Ishikawa (cell line): ENCODE measurements around the gene ZNF365.

ENCODE experiments used
- CEBPB ChIP-seq: IDR thresholded peaks from 2 replicates; pipeline ENCODE4 v1.6.1; 2012
- CREB1 ChIP-seq: IDR thresholded peaks from 2 replicates; pipeline ENCODE4 v1.6.1; 2012; ENCODE audit warnings: low read depth
- EGR1 ChIP-seq: IDR thresholded peaks from 2 replicates; pipeline ENCODE4 v1.6.1; 2012
- EP300 ChIP-seq: IDR thresholded peaks from 2 replicates; pipeline ENCODE4 v1.6.1; 2012; ENCODE audit warnings: borderline replicate concordance
- FOXM1 ChIP-seq: IDR thresholded peaks from 2 replicates; pipeline ENCODE4 v1.6.1; 2012; ENCODE audit warnings: low read depth, borderline replicate concordance
- NFIC ChIP-seq: IDR thresholded peaks from 2 replicates; pipeline ENCODE4 v1.6.1; 2012
- RAD21 ChIP-seq: IDR thresholded peaks from 2 replicates; pipeline ENCODE4 v1.6.1; 2012; ENCODE audit warnings: low read depth
- TAF1 ChIP-seq: IDR thresholded peaks from 2 replicates; pipeline ENCODE4 v1.6.1; 2012; ENCODE audit warnings: low read depth, mild to moderate bottlenecking
- TCF12 ChIP-seq: IDR thresholded peaks from 2 replicates; pipeline ENCODE4 v1.6.1; 2012; ENCODE audit warnings: low read depth
- TEAD4 ChIP-seq: IDR thresholded peaks from 2 replicates; pipeline ENCODE4 v1.6.1; 2012
- YY1 ChIP-seq: IDR thresholded peaks from 2 replicates; pipeline ENCODE4 v1.6.1; 2012; ENCODE audit warnings: low read depth
- ZBTB7A ChIP-seq: IDR thresholded peaks from 2 replicates; pipeline ENCODE4 v1.6.1; 2012; ENCODE audit warnings: low read depth
- TF ChIP-seq, protein P1 (sequence below): IDR thresholded peaks from 2 replicates; pipeline ENCODE4 v1.6.1; 2012
- TF ChIP-seq, protein P2 (sequence below): IDR thresholded peaks from 2 replicates; pipeline ENCODE4 v1.6.1; 2012
- TF ChIP-seq, protein P3 (sequence below): IDR thresholded peaks from 2 replicates; pipeline ENCODE4 v1.6.1; 2012; ENCODE audit warnings: low read depth, mild to moderate bottlenecking

The ZNF365 gene

DNA sequence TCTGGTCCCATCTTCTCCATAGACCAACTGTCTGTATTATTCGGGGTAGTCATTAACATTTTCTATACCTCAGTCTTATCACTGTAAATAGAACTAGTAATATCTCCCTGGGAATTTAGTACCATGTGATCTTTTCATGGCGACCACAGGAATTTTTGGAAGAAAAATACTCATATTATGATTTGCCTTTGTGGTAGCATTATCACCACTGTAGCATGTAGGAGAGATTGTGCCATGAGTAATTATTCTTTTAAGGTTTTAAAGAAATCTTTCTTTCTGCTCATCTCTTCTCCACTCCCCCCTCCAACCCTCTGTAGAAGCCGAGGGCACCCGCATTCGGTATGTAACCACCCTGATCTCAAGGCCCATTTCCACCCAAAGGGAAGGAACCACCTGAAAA, 25.0 kb downstream of the ZNF365 start:
- TF ChIP-seq, protein P1, sequence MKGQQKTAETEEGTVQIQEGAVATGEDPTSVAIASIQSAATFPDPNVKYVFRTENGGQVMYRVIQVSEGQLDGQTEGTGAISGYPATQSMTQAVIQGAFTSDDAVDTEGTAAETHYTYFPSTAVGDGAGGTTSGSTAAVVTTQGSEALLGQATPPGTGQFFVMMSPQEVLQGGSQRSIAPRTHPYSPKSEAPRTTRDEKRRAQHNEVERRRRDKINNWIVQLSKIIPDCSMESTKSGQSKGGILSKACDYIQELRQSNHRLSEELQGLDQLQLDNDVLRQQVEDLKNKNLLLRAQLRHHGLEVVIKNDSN: no peak
- TF ChIP-seq TEAD4 (no peak), TCF12 (no peak), CEBPB (no peak), CREB1 (no peak), ZBTB7A (no peak)

DNA sequence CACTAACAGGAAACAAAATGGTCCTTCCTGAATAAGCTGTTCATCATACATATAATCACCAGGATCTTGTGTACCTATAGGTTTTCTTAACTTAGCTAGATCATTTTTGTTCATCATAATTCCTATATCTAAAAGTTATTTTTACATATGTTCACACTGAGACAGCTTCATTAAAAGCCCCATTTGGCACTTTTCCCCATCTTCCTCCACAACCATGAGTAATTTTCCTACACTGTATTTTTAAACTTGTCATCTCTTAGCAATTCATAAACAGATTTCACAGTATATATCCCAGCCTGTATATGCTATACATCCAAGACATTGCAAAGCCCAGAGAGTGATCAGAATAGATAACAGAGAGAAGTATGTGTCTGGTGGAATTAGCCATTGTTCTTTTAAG, 28.3 kb downstream of the ZNF365 start:
- TF ChIP-seq RAD21 (no peak), EGR1 (no peak), TEAD4 (no peak), YY1 (no peak), CREB1 (no peak), NFIC (no peak), TCF12 (no peak), TAF1 (no peak), EP300 (no peak), CEBPB (no peak), FOXM1 (no peak)
- TF ChIP-seq, protein P2, sequence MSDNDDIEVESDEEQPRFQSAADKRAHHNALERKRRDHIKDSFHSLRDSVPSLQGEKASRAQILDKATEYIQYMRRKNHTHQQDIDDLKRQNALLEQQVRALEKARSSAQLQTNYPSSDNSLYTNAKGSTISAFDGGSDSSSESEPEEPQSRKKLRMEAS: no peak
- TF ChIP-seq, protein P1: no peak
- TF ChIP-seq, protein P3, sequence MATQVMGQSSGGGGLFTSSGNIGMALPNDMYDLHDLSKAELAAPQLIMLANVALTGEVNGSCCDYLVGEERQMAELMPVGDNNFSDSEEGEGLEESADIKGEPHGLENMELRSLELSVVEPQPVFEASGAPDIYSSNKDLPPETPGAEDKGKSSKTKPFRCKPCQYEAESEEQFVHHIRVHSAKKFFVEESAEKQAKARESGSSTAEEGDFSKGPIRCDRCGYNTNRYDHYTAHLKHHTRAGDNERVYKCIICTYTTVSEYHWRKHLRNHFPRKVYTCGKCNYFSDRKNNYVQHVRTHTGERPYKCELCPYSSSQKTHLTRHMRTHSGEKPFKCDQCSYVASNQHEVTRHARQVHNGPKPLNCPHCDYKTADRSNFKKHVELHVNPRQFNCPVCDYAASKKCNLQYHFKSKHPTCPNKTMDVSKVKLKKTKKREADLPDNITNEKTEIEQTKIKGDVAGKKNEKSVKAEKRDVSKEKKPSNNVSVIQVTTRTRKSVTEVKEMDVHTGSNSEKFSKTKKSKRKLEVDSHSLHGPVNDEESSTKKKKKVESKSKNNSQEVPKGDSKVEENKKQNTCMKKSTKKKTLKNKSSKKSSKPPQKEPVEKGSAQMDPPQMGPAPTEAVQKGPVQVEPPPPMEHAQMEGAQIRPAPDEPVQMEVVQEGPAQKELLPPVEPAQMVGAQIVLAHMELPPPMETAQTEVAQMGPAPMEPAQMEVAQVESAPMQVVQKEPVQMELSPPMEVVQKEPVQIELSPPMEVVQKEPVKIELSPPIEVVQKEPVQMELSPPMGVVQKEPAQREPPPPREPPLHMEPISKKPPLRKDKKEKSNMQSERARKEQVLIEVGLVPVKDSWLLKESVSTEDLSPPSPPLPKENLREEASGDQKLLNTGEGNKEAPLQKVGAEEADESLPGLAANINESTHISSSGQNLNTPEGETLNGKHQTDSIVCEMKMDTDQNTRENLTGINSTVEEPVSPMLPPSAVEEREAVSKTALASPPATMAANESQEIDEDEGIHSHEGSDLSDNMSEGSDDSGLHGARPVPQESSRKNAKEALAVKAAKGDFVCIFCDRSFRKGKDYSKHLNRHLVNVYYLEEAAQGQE: no peak

DNA sequence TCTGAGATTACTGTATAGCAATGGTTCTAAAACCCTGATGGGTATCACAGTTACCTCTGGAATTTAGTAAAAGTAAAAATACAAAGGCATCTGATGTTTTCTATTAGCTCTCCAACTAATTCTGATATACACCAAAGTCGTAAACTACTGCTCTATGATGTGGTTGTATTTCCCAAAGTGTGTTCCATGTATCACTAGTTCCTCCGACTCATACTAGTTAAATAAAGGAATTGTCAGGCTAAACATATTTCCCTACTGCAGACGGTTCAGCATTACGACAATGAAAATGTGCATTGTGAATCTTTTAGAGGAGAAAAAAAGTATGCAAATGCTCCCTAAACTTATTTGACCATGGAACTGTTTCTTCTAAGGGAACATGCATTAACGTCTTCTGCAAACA, 38.9 kb downstream of the ZNF365 start:
- TF ChIP-seq RAD21 (no peak), YY1 (no peak), EP300 (no peak), NFIC (no peak), TEAD4 (no peak), TCF12 (no peak)
- TF ChIP-seq, protein P2: no peak
- TF ChIP-seq, protein P3: no peak

DNA sequence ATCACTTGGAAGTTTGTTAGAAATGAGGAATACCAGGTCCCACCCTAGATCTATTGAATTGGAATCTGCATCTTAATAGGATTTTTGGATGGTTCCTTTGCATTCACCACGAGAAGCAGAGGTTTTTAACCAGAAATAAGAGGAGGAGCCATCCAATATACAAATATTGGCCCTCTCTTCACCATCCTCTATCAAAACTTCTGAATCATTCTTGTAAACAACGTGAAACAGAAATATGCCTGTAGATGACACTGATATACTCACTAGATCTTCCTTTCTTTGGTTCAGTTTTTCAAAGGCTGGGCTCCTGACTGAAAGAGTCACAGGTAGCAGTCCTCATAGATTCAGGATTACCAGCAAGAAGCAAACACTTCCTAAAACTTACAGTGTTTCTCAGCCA, 39.5 kb downstream of the ZNF365 start:
- TF ChIP-seq EGR1 (no peak), TAF1 (no peak), CEBPB (no peak), RAD21 (no peak), TCF12 (no peak), CREB1 (no peak), ZBTB7A (no peak)
- TF ChIP-seq, protein P1: no peak

DNA sequence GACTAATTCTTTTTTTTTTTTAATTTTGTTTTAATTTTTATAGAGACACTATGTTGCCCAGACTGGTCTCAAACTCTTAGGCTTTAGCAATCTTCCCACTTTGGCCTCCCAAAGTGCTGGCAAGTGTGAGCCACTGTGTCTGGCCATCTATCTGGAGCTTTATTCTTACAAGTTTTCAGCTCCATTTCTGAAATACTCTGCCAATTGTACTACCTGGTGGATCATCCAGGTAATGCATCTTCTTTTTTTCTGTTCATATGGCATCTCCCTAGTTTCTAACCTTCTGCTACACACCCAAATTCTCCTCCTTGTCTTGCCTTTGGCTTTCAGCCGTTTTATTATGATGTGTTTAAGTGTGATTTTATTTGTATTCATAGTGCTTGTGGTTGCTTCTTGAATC, 40.2 kb downstream of the ZNF365 start:
- TF ChIP-seq, protein P3: no peak
- TF ChIP-seq CREB1 (no peak), TCF12 (no peak), TAF1 (no peak), NFIC (no peak), TEAD4 (no peak), YY1 (no peak), EGR1 (no peak), FOXM1 (no peak), ZBTB7A (no peak), EP300 (no peak), RAD21 (no peak), CEBPB (no peak)
- TF ChIP-seq, protein P2: no peak
- TF ChIP-seq, protein P1: no peak
